ENCODE results near the gene MST1. TPM values are rescaled to one million over a fixed set of nuclear protein-coding genes. Genes with fewer than 3 reads are reported as not detected.

Gene MST1
- total and polyA plus RNA-seq, 2 of the 8 experiments (the other 6 are each of a cell fraction or from before 2014, with no cell fraction given), result 6.2 to 9.5 TPM

DNA sequence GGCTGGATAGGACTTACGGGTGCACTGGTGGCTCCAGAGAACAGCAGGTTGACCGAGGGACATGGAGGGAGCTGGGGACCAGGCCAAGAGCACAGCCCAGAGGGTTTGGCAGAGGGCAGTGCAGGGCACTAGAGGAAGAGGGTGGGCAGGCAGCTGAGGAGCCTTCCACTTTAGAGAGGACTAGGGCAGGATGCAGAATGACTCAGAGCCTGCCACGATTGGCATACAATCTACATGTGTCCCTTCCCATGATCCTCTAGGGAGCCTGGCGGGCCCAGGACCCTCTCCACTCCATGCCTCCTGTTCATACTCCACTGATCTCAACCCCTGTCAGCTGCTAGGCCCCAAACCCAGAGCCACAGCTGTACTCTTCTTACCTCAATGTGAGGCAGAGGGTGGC, 29.5 kb downstream of the MST1 start:
- H2AK5ac ChIP-seq (ENCODE audit: low read depth, low read length), result 0 out of 2 replicates have a peak overlapping the region, but pooled peaks have one; percentile 28
- H2BK20ac ChIP-seq (ENCODE audit: low read length), result no peak overlapping the region
- no peak overlapping the region for H3K4ac ChIP-seq (replicated peaks; ENCODE audit: insufficient read length, low read depth, low read length)
- no peak overlapping the region for H4K91ac ChIP-seq (replicated peaks; ENCODE audit: insufficient read length, low read length)
- no peak overlapping the region for H3K4me2 ChIP-seq (ENCODE audit: insufficient read depth in 1 of 2, low read depth in 2 of 2, low read length in 2 of 2)
- H4K20me1 ChIP-seq (replicated peaks in 1 of 2; ENCODE audit: control insufficient read depth in 1 of 2, insufficient read depth in 2 of 2, low read length in 2 of 2), result no peaks in the 10 kb centered on the region
- H3K36me3 ChIP-seq (ENCODE audit: control insufficient read depth in 2 of 4, insufficient read depth in 4 of 4, low read length in 3 of 4), result no peaks in the 10 kb centered on the region
- H2AFZ ChIP-seq (ENCODE audit: low read length), result no peak overlapping the region
- no peak overlapping the region for H2BK5ac ChIP-seq (ENCODE audit: low read depth, low read length)
- no peak overlapping the region for H3K56ac ChIP-seq (replicated peaks; ENCODE audit: insufficient read length, low read depth, low read length)
- H3K23ac ChIP-seq (ENCODE audit: insufficient read length), result no peak overlapping the region
- no peak overlapping the region for H2BK12ac ChIP-seq (ENCODE audit: low read depth, low read length)
- H3K27me3 ChIP-seq (replicated peaks in 1 of 4; ENCODE audit: control insufficient read depth in 3 of 4, extremely low read depth in 1 of 4, insufficient read depth in 3 of 4, low read length in 3 of 4), result no peaks in the 10 kb centered on the region
- 0 out of 7 replicates have a peak, but pooled peaks cover 0 to 4% (median 0%) of the 10 kb centered on the region in 4 experiments for H3K4me1 ChIP-seq (replicated peaks in 1 of 4; ENCODE audit: control insufficient read depth in 3 of 4, insufficient read depth in 4 of 4, low read length in 3 of 4)
- H3K79me2 ChIP-seq (ENCODE audit: control insufficient read depth in 1 of 2, insufficient read depth in 2 of 2, low read length in 2 of 2), result no peaks in the 10 kb centered on the region
- POLR2A ChIA-PET (ENCODE audit: partially characterized antibody), result no interaction called here
- no peak overlapping the region for H4K8ac ChIP-seq (ENCODE audit: extremely low read depth, insufficient read depth, low read length)
- H3K27ac ChIP-seq (ENCODE audit: low read depth, low read length), result no peak overlapping the region
- H2BK120ac ChIP-seq (replicated peaks; ENCODE audit: low read depth, low read length), result no peak overlapping the region
- H3K23me2 ChIP-seq (ENCODE audit: low read depth, low read length), result no peaks in the 10 kb centered on the region
- FAIRE-seq, result no peak
- CTCF ChIA-PET (ENCODE audit: partially characterized antibody), result interaction anchor here (0.8 to 2.2 kb wide), 7 partner anchors 12 to 121 kb away, joined by 3 to 11 read pairs (median 4); no protein-coding TSS in a partner anchor
- no peak overlapping the region for H3K14ac ChIP-seq (ENCODE audit: insufficient read length)
- no peaks in the 10 kb centered on the region for H3K9me3 ChIP-seq (ENCODE audit: insufficient read depth in 2 of 2, low read depth in 1 of 2, low read length in 1 of 2)
- 88% methylated on average over 4 of the region's 4 CpGs; no CpG with 5 or more reads in 1 of the 2 experiments for WGBS, 2 experiments (ENCODE audit: extremely low coverage in 1 of 2, insufficient coverage in 1 of 2, insufficient read length in 1 of 2, insufficient replicate concordance in 2 of 2, low coverage in 1 of 2, low lambda C conversion rate in 2 of 2, missing lambda C conversion rate in 1 of 2)
- no peak overlapping the region for H3K4me3 ChIP-seq (ENCODE audit: extremely low read depth in 1 of 4, insufficient read depth in 2 of 4, low read depth in 3 of 4, low read length in 4 of 4)
- DNase-seq (ENCODE audit: low read depth in 1 of 2, low spot score in 2 of 2), result no peak
- no peak overlapping the region for H3K9ac ChIP-seq (replicated peaks in 1 of 4; ENCODE audit: extremely low read depth in 1 of 4, low read depth in 3 of 4, low read length in 3 of 4)
- H3K79me1 ChIP-seq (ENCODE audit: low read depth, low read length), result no peaks in the 10 kb centered on the region; the same call in 1 of the 2 replicates
- H4K5ac ChIP-seq (ENCODE audit: insufficient read length, low read depth, low read length), result no peak overlapping the region
- H3K18ac ChIP-seq (ENCODE audit: extremely low read depth, low read length), result no peak overlapping the region
- no peak overlapping the region for H2BK15ac ChIP-seq (ENCODE audit: low read length)
- no peak for TF ChIP-seq HDAC6 (IDR thresholded peaks at IDR 0.05; ENCODE audit: low read depth, low read length)
- TF ChIP-seq KDM5A (IDR thresholded peaks at IDR 0.05; ENCODE audit: low read length), result no peak
- TF ChIP-seq CREB1 (IDR thresholded peaks at IDR 0.05), result no peak
- TF ChIP-seq EZH2 (IDR thresholded peaks at IDR 0.05; ENCODE audit: low read depth, low read length, severe bottlenecking), result no peak
- no peak for TF ChIP-seq ASH2L (IDR thresholded peaks at IDR 0.05; ENCODE audit: low read length)
- no peak for TF ChIP-seq CBX8 (IDR thresholded peaks at IDR 0.05; ENCODE audit: borderline replicate concordance, low read depth, low read length)
